Upper lobe of left lung (tissue), 6 donors: ENCODE results near the gene GAGE12J. TPM values are rescaled to one million over a fixed set of nuclear protein-coding genes. Genes with fewer than 3 reads are reported as not detected.
A peak's percentile ranks its signal among the peaks of the same experiment; 100 is the strongest.
"Not testable (repeated sequence)": the region's sequence is repeated elsewhere in the genome, so short reads cannot be mapped to it uniquely, and the experiment has no call there.

Experiments used
- ATAC-seq, 2 donors: fragments of 200-7000 bp; cut with Tn5 transposase; one replicate each; pipeline ENCODE4 v1.9.1; 2022; ENCODE audit warnings: mild to moderate bottlenecking in 2 of 2, moderate library complexity in 2 of 2; ENCODE audit not compliant: low FRiP score in 2 of 2
- DNase-seq, 2 donors: peaks; one replicate each; pipeline ENCODE4 v3.0.0-alpha.2; 2019 to 2020
- H3K27ac ChIP-seq, 4 donors: fragments of 200-600 bp; sonication (generic); one replicate each; pipeline ENCODE4 v1.5.1; 2016 to 2019
- H3K27me3 ChIP-seq, 4 donors: fragments of 200-600 bp; sonication (generic); one replicate each; pipeline ENCODE4 v1.5.1; 2017 to 2019
- H3K36me3 ChIP-seq, 4 donors: fragments of 200-600 bp; sonication (generic); one replicate each; pipeline ENCODE4 v1.5.1; 2016 to 2019
- H3K4me1 ChIP-seq, 4 donors: fragments of 200-600 bp; sonication (generic); one replicate each; pipeline ENCODE4 v1.5.1; 2018 to 2019
- H3K4me3 ChIP-seq, 4 donors: fragments of 200-600 bp; sonication (generic); one replicate each; pipeline ENCODE4 v1.5.1; 2017 to 2019; ENCODE audit warnings: mild to moderate bottlenecking in 2 of 4, moderate library complexity in 1 of 4
- H3K9me3 ChIP-seq, 4 donors: fragments of 200-600 bp; sonication (generic); one replicate each; pipeline ENCODE4 v1.5.1; 2018 to 2019
- CTCF ChIP-seq, 6 experiments: fragments of 450-650 bp in 4 of 6; fragments of 200-600 bp in 2 of 6; sonication (generic) in 2 of 6; IDR thresholded peaks; one replicate each; pipeline ENCODE4 v1.5.1; 2016 to 2019; ENCODE audit warnings: antibody characterized with exemption in 6 of 6
- EP300 ChIP-seq, 4 donors: sonication (generic); formaldehyde crosslinking; IDR thresholded peaks; one replicate each; pipeline ENCODE4 v1.5.1; 2017; ENCODE audit warnings: antibody characterized with exemption in 4 of 4, control low read depth in 2 of 4
- POLR2A ChIP-seq, 4 donors: fragments of 450-650 bp; IDR thresholded peaks; one replicate each; pipeline ENCODE4 v1.5.1; 2016 to 2017; ENCODE audit warnings: antibody characterized with exemption in 4 of 4, mild to moderate bottlenecking in 2 of 4
- POLR2AphosphoS5 ChIP-seq, 2 donors: sonication (generic); formaldehyde crosslinking; IDR thresholded peaks; one replicate each; pipeline ENCODE4 v1.5.1; 2017; ENCODE audit warnings: antibody characterized with exemption in 2 of 2
- WGBS, 2 donors: methylation state at CpG; one replicate each; pipeline ENCODE4 v1.1.5; 2017 to 2018; 5-methylcytosine and 5-hydroxymethylcytosine counted together
- total RNA-seq, 6 donors: library from RNA; depleted of rRNA in 4 of 6; stranded (reverse); fragments of >200 nt in 4 of 6; gene quantifications; one replicate each; pipeline versions ENCODE4 v1.1.0 to v1.2.1, GENCODE V29; 2016 to 2021
- donor health status: DM: no; HTN: no; CAD: no; lungs with moderate emphysema.
- donor health status: DM: no; HTN: yes; CAD: no; lungs with severe emphysema.

GAGE12J gene
- total RNA-seq, 6 donors from 2014 or later: 0.72 TPM; not detected in 5

- no peaks in the 10 kb centered on the region for H3K9me3 ChIP-seq
- TF ChIP-seq POLR2AphosphoS5 (IDR thresholded peaks at IDR 0.05) (no peak), POLR2A (IDR thresholded peaks at IDR 0.05) (no peak), EP300 (IDR thresholded peaks at IDR 0.05) (no peak), CTCF (IDR thresholded peaks at IDR 0.05) (no peak)
- H3K4me3 ChIP-seq: no peak overlapping the region
- no peaks in the 10 kb centered on the region for H3K27me3 ChIP-seq
- no peak overlapping the region for H3K27ac ChIP-seq
- ATAC-seq (no peak), DNase-seq (no peak)
- no peaks in the 10 kb centered on the region for H3K4me1 ChIP-seq
- H3K36me3 ChIP-seq: no peaks in the 10 kb centered on the region
- WGBS, 2 donors: 75 to 92% methylated on average over 1 of the region's 1 CpG
These were observed 21.1 kb upstream of the GAGE12J start for GRCh38 chrX:49300703-49301102.

GRCh38 chrX:49303346-49303745 lies 18.5 kb upstream of the GAGE12J start, which contains the start of gene GAGE10:
Gene GAGE10, plus strand, starts transcription at chrX:49303646. Its CDS starts 1,214 bp downstream, at chrX:49304860.
- 85 to 86% methylated on average over 7 to 15 of the region's 15 CpGs for WGBS, 2 donors
- H3K27me3 ChIP-seq: no peaks in the 10 kb centered on the region

GRCh38 chrX:49307775-49308174 lies 14.1 kb upstream of the GAGE12J start:
- H3K4me3 ChIP-seq, H3K27ac ChIP-seq, DNase-seq, H3K27me3 ChIP-seq, H3K9me3 ChIP-seq, ATAC-seq, H3K36me3 ChIP-seq: not testable (repeated sequence)
- H3K4me1 ChIP-seq: peaks cover 0 to 19% (median 8%) of the 10 kb centered on the region in 4 donors
- WGBS, 2 donors: 65 to 72% methylated on average over 2 of the region's 2 CpGs

More at GRCh38 chrX:49303346-49303745, 18.5 kb upstream of the GAGE12J start, which contains the start of gene GAGE10:
- Histone ChIP-seq H3K27ac (no peak within 1 kb of the TSS), H3K9me3 (no peaks in the 10 kb centered on the region), H3K36me3 (no peaks in the 10 kb centered on the region), H3K4me1 (no peaks in the 10 kb centered on the region), H3K4me3 (no peak within 1 kb of the TSS)
- ATAC-seq (no peak), DNase-seq (no peak)
- no peak for TF ChIP-seq POLR2A (IDR thresholded peaks at IDR 0.05)

GRCh38 chrX:49308604-49309269 lies 13.1 kb upstream of the GAGE12J start:
- peak overlapping the region in 3 of 4 donors; percentile 26 to 43 (median 39) for H3K4me3 ChIP-seq
- TF ChIP-seq POLR2A (IDR thresholded peaks at IDR 0.05) (peak in 1 of 4 donors; percentile 16), POLR2AphosphoS5 (IDR thresholded peaks at IDR 0.05) (no peak), CTCF (IDR thresholded peaks at IDR 0.05) (no peak), EP300 (IDR thresholded peaks at IDR 0.05) (no peak)
- H3K9me3 ChIP-seq: no peaks in the 10 kb centered on the region
- no peaks in the 10 kb centered on the region for H3K27me3 ChIP-seq
- peak; percentile 57 to 82 for ATAC-seq
- DNase-seq: no peak
- peak overlapping the region; percentile 60 to 67 (median 64) for H3K27ac ChIP-seq
- WGBS, 2 donors: 65 to 67% methylated on average over 14 to 15 of the region's 15 CpGs
- no peaks in the 10 kb centered on the region for H3K36me3 ChIP-seq
- H3K4me1 ChIP-seq: peaks cover 0 to 19% (median 8%) of the 10 kb centered on the region in 4 donors

- WGBS, 2 donors: 18 to 24% methylated on average over 8 of the region's 8 CpGs
- ATAC-seq (peak in 1 of 2 donors; percentile 24), DNase-seq (no peak)
- Histone ChIP-seq H3K27ac (peak overlapping the region; percentile 60 to 67 (median 64)), H3K36me3 (no peaks in the 10 kb centered on the region), H3K27me3 (no peaks in the 10 kb centered on the region), H3K4me3 (peak overlapping the region in 3 of 4 donors; percentile 26 to 43 (median 39)), H3K4me1 (peaks cover 0 to 19% (median 8%) of the 10 kb centered on the region in 4 donors), H3K9me3 (no peaks in the 10 kb centered on the region)
- TF ChIP-seq POLR2A (IDR thresholded peaks at IDR 0.05): no peak
These were observed 12.3 kb upstream of the GAGE12J start for GRCh38 chrX:49309401-49309981.

GRCh38 chrX:49310371-49310770 lies 11.5 kb upstream of the GAGE12J start:
- Histone ChIP-seq H3K27ac (no peak overlapping the region), H3K4me3 (no peak overlapping the region), H3K4me1 (peaks cover 0 to 19% (median 8%) of the 10 kb centered on the region in 4 donors), H3K27me3 (no peaks in the 10 kb centered on the region), H3K9me3 (no peaks in the 10 kb centered on the region), H3K36me3 (no peaks in the 10 kb centered on the region)
- no peak for TF ChIP-seq EP300 (IDR thresholded peaks at IDR 0.05)
- no peak for TF ChIP-seq POLR2AphosphoS5 (IDR thresholded peaks at IDR 0.05)
- TF ChIP-seq CTCF (IDR thresholded peaks at IDR 0.05): no peak
- TF ChIP-seq POLR2A (IDR thresholded peaks at IDR 0.05): no peak
- DNase-seq: no peak
- WGBS, 2 donors: 86 to 87% methylated on average over 18 of the region's 18 CpGs
- no peak for ATAC-seq
